HCT116 (cell line): ENCODE measurements around the gene GMCL1. TPM values are rescaled to one million over a fixed set of nuclear protein-coding genes. Genes with fewer than 3 reads are reported as not detected.

Experiments
- ATAC-seq: fragments of 200-7000 bp; cut with Tn5 transposase; 2 replicates; pipeline ENCODE4 v1.9.1; 2020; ENCODE audit warnings: mild to moderate bottlenecking, moderate library complexity
- BruUV-seq: library from RNA; stranded (reverse); fragments of 400-500 nt; replicated peaks from 2 replicates; lab custom pipeline; 2021; lab: Mats Ljungman, UMichigan
- CTCF ChIA-PET: fragments of 300-600 bp; sonication (Branson Sonifier 250); formaldehyde crosslinking; loops from one replicate; lab custom pipeline; 2021; ENCODE audit warnings: antibody characterized with exemption; lab: Charles Lee
- POLR2A ChIA-PET: fragments of 300-600, 350-600 bp; sonication (Branson Sonifier 250); formaldehyde crosslinking; loops from one replicate; lab custom pipeline; 2021; ENCODE audit warnings: antibody characterized with exemption; lab: Charles Lee
- RAD21 ChIA-PET, 2 experiments: fragments of 300-600 bp; sonication (Branson Sonifier 250); formaldehyde crosslinking; loops; one replicate each; lab custom pipeline; 2023; ENCODE audit warnings: low total read pairs in 2 of 2; ENCODE audit not compliant: uncharacterized antibody in 2 of 2, unreplicated experiment in 2 of 2, low non-redundant PET in 1 of 2; lab: Charles Lee
- DNase-seq: peaks from one replicate; pipeline ENCODE4 v3.0.0-alpha.2; 2010; ENCODE audit warnings: low read depth, low spot score
- H2AFZ ChIP-seq: fragments of 200-600 bp; shearing (Covaris generic), sonication (generic); 2 replicates; pipeline ENCODE4 v1.6.1; 2017; ENCODE audit warnings: low read depth, mixed run types, mixed read lengths, antibody characterized with exemption, low read length; ENCODE audit not compliant: poor library complexity, severe bottlenecking
- H3K27ac ChIP-seq: 2 replicates; pipeline ENCODE4 v1.5.1; 2012; ENCODE audit warnings: low read depth, low read length
- H3K27me3 ChIP-seq: fragments of 200-600 bp; sonication (generic); 2 replicates; pipeline ENCODE4 v1.6.1; 2016; ENCODE audit warnings: mixed run types, low read length, mixed read lengths; ENCODE audit not compliant: insufficient read depth
- H3K36me3 ChIP-seq, 2 experiments: fragments of 200-500 bp in 1 of 2; fragments of 200-600 bp in 1 of 2; sonication (Bioruptor generic) in 1 of 2; sonication (generic) in 1 of 2; 2 replicates each; pipeline versions ENCODE4 v1.5.1 to v1.6.1; 2014 to 2016; ENCODE audit warnings: low read length in 2 of 2, inconsistent platforms in 1 of 2, mixed read lengths in 1 of 2, mixed run types in 1 of 2; ENCODE audit not compliant: insufficient read depth in 2 of 2, control insufficient read depth in 1 of 2
- H3K4me1 ChIP-seq, 2 experiments: fragments of 200-600 bp in 1 of 2; sonication (generic) in 1 of 2; 2 replicates each; pipeline versions ENCODE4 v1.5.1 to v1.6.1; 2012 to 2017; ENCODE audit warnings: low read length in 2 of 2, inconsistent platforms in 1 of 2, mild to moderate bottlenecking in 1 of 2, mixed read lengths in 1 of 2, mixed run types in 1 of 2, moderate library complexity in 1 of 2; ENCODE audit not compliant: insufficient read depth in 2 of 2, control insufficient read depth in 1 of 2
- H3K4me2 ChIP-seq: fragments of 200-600 bp; sonication (generic); 2 replicates; pipeline ENCODE4 v1.6.1; 2017; ENCODE audit warnings: mixed run types, low read length, mixed read lengths
- H3K4me3 ChIP-seq, 2 experiments: fragments of 200-600 bp in 1 of 2; sonication (generic) in 1 of 2; replicated peaks in 1 of 2; 2 replicates each; pipeline ENCODE4 v1.5.1; 2011 to 2016; ENCODE audit warnings: low read length in 2 of 2, control low read depth in 1 of 2, low read depth in 1 of 2, mild to moderate bottlenecking in 1 of 2, mixed read lengths in 1 of 2, mixed run types in 1 of 2
- H3K79me2 ChIP-seq: fragments of 200-600 bp; sonication (generic); 2 replicates; pipeline ENCODE4 v1.6.1; 2017; ENCODE audit warnings: mild to moderate bottlenecking, mixed run types, low read length, moderate library complexity, mixed read lengths; ENCODE audit not compliant: insufficient read depth
- H3K9ac ChIP-seq: fragments of 200-600 bp; sonication (generic); 2 replicates; pipeline ENCODE4 v1.6.1; 2016; ENCODE audit warnings: low read length, mixed read lengths
- H3K9me2 ChIP-seq: fragments of 200-600 bp; sonication (generic), shearing (Covaris generic); 2 replicates; pipeline ENCODE4 v1.6.1; 2017; ENCODE audit warnings: mixed run types, mild to moderate bottlenecking, moderate library complexity; ENCODE audit not compliant: insufficient read depth
- H3K9me3 ChIP-seq, 2 experiments: fragments of 200-500 bp in 1 of 2; fragments of 200-600 bp in 1 of 2; sonication (Bioruptor generic) in 1 of 2; sonication (generic) in 1 of 2; 2 replicates each; pipeline ENCODE4 v1.6.1; 2014 to 2017; ENCODE audit warnings: low read length in 2 of 2, mixed read lengths in 2 of 2, inconsistent platforms in 1 of 2, low read depth in 1 of 2, mild to moderate bottlenecking in 1 of 2, mixed run types in 1 of 2, moderate library complexity in 1 of 2; ENCODE audit not compliant: control insufficient read depth in 1 of 2, insufficient read depth in 1 of 2
- H4K20me1 ChIP-seq: fragments of 200-600 bp; sonication (generic), shearing (Covaris generic); 2 replicates; pipeline ENCODE4 v1.6.1; 2017; ENCODE audit warnings: mixed run types, mild to moderate bottlenecking, moderate library complexity; ENCODE audit not compliant: insufficient read depth
- CBX3 ChIP-seq: IDR thresholded peaks from 2 replicates; pipeline ENCODE4 v1.6.1; 2012; ENCODE audit warnings: low read depth
- CEBPB ChIP-seq: IDR thresholded peaks from 2 replicates; pipeline ENCODE4 v1.6.1; 2012; ENCODE audit warnings: low read depth
- CTCF ChIP-seq, 3 experiments: fragments of 200-600 bp in 1 of 3; sonication (generic) in 1 of 3; IDR thresholded peaks in 2 of 3; conservative IDR thresholded peaks in 1 of 3; 2 replicates each; pipeline ENCODE4 v1.5.1; 2012 to 2017; ENCODE audit warnings: low read depth in 2 of 3, low read length in 2 of 3, antibody characterized with exemption in 1 of 3, borderline replicate concordance in 1 of 3, control low read depth in 1 of 3, mild to moderate bottlenecking in 1 of 3, mixed read lengths in 1 of 3, mixed run types in 1 of 3, moderate library complexity in 1 of 3; ENCODE audit not compliant: insufficient read depth in 1 of 3
- EGR1 ChIP-seq: IDR thresholded peaks from 2 replicates; pipeline ENCODE4 v1.6.1; 2012; ENCODE audit warnings: low read depth
- FOSL1 ChIP-seq: IDR thresholded peaks from 2 replicates; pipeline ENCODE4 v1.6.1; 2012; ENCODE audit warnings: low read depth
- MAX ChIP-seq: IDR thresholded peaks from 2 replicates; pipeline ENCODE4 v1.6.1; 2012
- POLR2A ChIP-seq: IDR thresholded peaks from 2 replicates; pipeline ENCODE4 v1.7.0; 2011; ENCODE audit warnings: borderline replicate concordance; ENCODE audit not compliant: insufficient read depth, insufficient read length; ENCODE audit errors: extremely low read depth
- POLR2AphosphoS5 ChIP-seq: IDR thresholded peaks from 2 replicates; pipeline ENCODE4 v1.6.1; 2011; ENCODE audit warnings: mild to moderate bottlenecking, low read depth, low read length, moderate library complexity
- RAD21 ChIP-seq: IDR thresholded peaks from 2 replicates; pipeline ENCODE4 v1.6.1; 2012; ENCODE audit warnings: low read depth, mild to moderate bottlenecking
- SP1 ChIP-seq: IDR thresholded peaks from 2 replicates; pipeline ENCODE4 v1.6.1; 2012; ENCODE audit warnings: low read depth
- SRF ChIP-seq: IDR thresholded peaks from 2 replicates; pipeline ENCODE4 v1.6.1; 2012; ENCODE audit warnings: low read depth
- YY1 ChIP-seq: IDR thresholded peaks from 2 replicates; pipeline ENCODE4 v1.6.1; 2011; ENCODE audit warnings: low read length, low read depth, moderate library complexity, mild to moderate bottlenecking; ENCODE audit not compliant: insufficient replicate concordance; ENCODE audit errors: extremely low read depth
- ZBTB33 ChIP-seq: IDR thresholded peaks from 2 replicates; pipeline ENCODE4 v1.6.1; 2011; ENCODE audit warnings: mild to moderate bottlenecking, low read length, moderate library complexity; ENCODE audit not compliant: insufficient replicate concordance; ENCODE audit errors: extremely low read depth
- intact Hi-C: fragments of 100-400 bp; cut with micrococcal nuclease; formaldehyde crosslinking; loops from 2 replicates; pipeline ENCODE4 v1.10.0; 2022
- total RNA-seq: library from RNA; stranded (reverse); gene quantifications from one replicate; pipeline ENCODE4 v1.2.1, GENCODE V29; 2021; ENCODE audit not compliant: unreplicated experiment

The GMCL1 gene
- total RNA-seq, 1 experiment from 2014 or later = 16.7 TPM

- TF ChIP-seq CTCF (IDR thresholded peaks at IDR 0.05 in 2 of 3, conservative IDR thresholded peaks at IDR 0.05 in 1 of 3; ENCODE audit: borderline replicate concordance in 1 of 3, insufficient read depth in 1 of 3, low read depth in 2 of 3, low read length in 2 of 3) (peak in 1 of 3 experiments; percentile 22; a peak in 1 of 6 replicates), EGR1 (peak; percentile 48; the same call in 1 of the 2 replicates), CEBPB (no peak)
- TF ChIP-seq, all 23 proteins: peak for 9
Observed at GRCh38 chr2:69914164-69914949, 84.9 kb downstream of the GMCL1 start (continued).

- H3K36me3 ChIP-seq = no peaks in the 10 kb centered on the region
- no peaks in the 10 kb centered on the region for H4K20me1 ChIP-seq
- RAD21 ChIA-PET = interaction anchor here (0.9 to 1.9 kb wide), 6 partner anchors 156 to 227 kb away, joined by 3 to 12 read pairs (median 6); no protein-coding TSS in a partner anchor
- H3K4me1 ChIP-seq = peaks cover 0 to 18% of the 10 kb centered on the region in 2 experiments; a peak in 3 of 4 replicates
- H3K9me2 ChIP-seq = no peaks in the 10 kb centered on the region
- no peaks in the 10 kb centered on the region for H3K27me3 ChIP-seq
- CTCF ChIA-PET = interaction anchor here (1.0 to 6.0 kb wide), 13 partner anchors 153 to 729 kb away, joined by 3 to 78 read pairs (median 6); partner anchors contain the start of genes C2orf42, FAM136A and SNRPG
- H3K4me3 ChIP-seq = peak within 1 kb of the TSS; percentile 65 to 79
- peak within 1 kb of the TSS; percentile 88 for H3K9ac ChIP-seq
- no peaks in the 10 kb centered on the region for H3K9me3 ChIP-seq
- no peak for TF ChIP-seq MAX
- TF ChIP-seq CBX3 = no peak
- TF ChIP-seq RAD21 = no peak
- no peak for TF ChIP-seq EGR1
- no peak for TF ChIP-seq ZBTB33
- peak; percentile 77 for TF ChIP-seq POLR2AphosphoS5
- TF ChIP-seq CEBPB = no peak
- peak; percentile 1 for TF ChIP-seq YY1
- no peak for TF ChIP-seq SRF
- no peak for TF ChIP-seq SP1
- TF ChIP-seq FOSL1 = no peak
- TF ChIP-seq POLR2A = no peak
- peak within 1 kb of the TSS; percentile 89 for H3K4me2 ChIP-seq
- H3K27ac ChIP-seq = peak within 1 kb of the TSS; percentile 81
- no peaks in the 10 kb centered on the region for H3K79me2 ChIP-seq
- DNase-seq (no peak), ATAC-seq (no peak)
- H2AFZ ChIP-seq = no peak within 1 kb of the TSS
- POLR2A ChIA-PET = interaction anchor here (0.8 to 3.1 kb wide), 25 partner anchors 9 to 414 kb away, joined by 3 to 32 read pairs (median 5); partner anchors contain the start of genes C2orf42, PCYOX1 and SNRPG
- intact Hi-C loops = loop anchor here (1.0 to 5.0 kb wide), 6 partner anchors 156 to 732 kb away; partner anchors contain the start of gene SNRPG
- BruUV-seq = no TSS peak
Observed at GRCh38 chr2:69914950-69915945, 85.8 kb downstream of the GMCL1 start, which contains the start of gene MXD1. Gene MXD1 (plus strand): TSS chr2:69915109. CDS start chr2:69915331, 222 bp downstream.
